Astrocyte of the cerebellum (primary cell): ENCODE data around the gene INA.

Source experiments
- DNase-seq: peaks from one replicate; pipeline ENCODE4 v3.0.0-alpha.2; 2011; ENCODE audit warnings: low read depth
- H3K4me3 ChIP-seq: 2 replicates; pipeline ENCODE4 v1.5.1; 2011; ENCODE audit warnings: mild to moderate bottlenecking, low read depth, low read length, moderate library complexity
- in situ Hi-C: cut with HindIII; loops from 2 replicates; pipeline ENCODE4 v1.10.0; 2017; ENCODE audit warnings: low sequenced_read_pairs
- TF ChIP-seq, protein P1 (sequence below): IDR thresholded peaks from 2 replicates; pipeline ENCODE4 v1.5.1; 2012; ENCODE audit warnings: low read length, low read depth, moderate library complexity, mild to moderate bottlenecking; ENCODE audit errors: missing control alignments

The INA gene

DNA sequence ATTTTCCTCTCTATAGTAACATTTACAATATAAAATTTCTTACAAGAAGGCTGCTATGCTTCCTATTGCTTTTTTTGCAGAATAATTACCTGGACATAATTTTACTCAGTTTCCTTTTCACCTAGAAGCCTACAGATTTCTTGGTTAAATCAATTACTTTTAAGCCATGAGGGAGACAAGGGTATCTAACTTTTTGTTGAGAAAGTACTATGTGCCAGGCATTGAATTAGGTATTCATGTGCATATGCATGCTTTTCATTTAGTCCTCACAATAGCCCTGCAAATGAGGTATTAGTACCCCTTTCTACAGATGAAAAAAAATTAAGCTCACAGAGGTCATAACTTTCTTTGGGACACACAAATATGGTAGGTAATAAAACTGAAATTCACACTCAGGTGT lies 57.6 kb downstream of the INA start:
- H3K4me3 ChIP-seq, result no peak overlapping the region
- no peak for DNase-seq
- TF ChIP-seq, protein P1, sequence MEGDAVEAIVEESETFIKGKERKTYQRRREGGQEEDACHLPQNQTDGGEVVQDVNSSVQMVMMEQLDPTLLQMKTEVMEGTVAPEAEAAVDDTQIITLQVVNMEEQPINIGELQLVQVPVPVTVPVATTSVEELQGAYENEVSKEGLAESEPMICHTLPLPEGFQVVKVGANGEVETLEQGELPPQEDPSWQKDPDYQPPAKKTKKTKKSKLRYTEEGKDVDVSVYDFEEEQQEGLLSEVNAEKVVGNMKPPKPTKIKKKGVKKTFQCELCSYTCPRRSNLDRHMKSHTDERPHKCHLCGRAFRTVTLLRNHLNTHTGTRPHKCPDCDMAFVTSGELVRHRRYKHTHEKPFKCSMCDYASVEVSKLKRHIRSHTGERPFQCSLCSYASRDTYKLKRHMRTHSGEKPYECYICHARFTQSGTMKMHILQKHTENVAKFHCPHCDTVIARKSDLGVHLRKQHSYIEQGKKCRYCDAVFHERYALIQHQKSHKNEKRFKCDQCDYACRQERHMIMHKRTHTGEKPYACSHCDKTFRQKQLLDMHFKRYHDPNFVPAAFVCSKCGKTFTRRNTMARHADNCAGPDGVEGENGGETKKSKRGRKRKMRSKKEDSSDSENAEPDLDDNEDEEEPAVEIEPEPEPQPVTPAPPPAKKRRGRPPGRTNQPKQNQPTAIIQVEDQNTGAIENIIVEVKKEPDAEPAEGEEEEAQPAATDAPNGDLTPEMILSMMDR, result no peak
- in situ Hi-C loops, result no loop called here

DNA sequence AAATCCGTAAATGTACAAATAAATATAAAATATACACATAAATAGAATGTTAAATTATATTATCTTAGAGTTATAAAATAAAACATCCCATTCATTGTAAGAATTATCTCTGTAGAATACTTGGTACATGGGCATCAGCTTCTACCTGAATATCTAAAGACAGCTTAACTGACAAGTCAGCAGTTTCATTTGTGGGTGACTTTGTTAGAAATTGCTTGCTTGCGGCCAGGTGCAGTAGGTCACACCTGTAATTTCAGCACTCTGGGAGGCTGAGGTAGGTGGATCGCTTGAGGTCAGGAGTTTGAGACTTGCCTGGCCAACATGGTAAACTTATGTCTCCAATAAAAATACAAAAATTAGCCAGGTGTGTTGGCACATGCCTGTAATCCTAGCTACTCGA lies 59.4 kb downstream of the INA start:
- no peak for DNase-seq
- in situ Hi-C loops, result no loop called here
- H3K4me3 ChIP-seq, result no peak overlapping the region
- TF ChIP-seq, protein P1, result no peak
